Muscle layer of duodenum (tissue), 2 donors: ENCODE results near the gene ZNF280D.

ENCODE experiments used
- H3K27ac ChIP-seq: one replicate; pipeline ENCODE4 v1.7.0; 2013; ENCODE audit warnings: mild to moderate bottlenecking, low read length
- H3K27me3 ChIP-seq: one replicate; pipeline ENCODE4 v1.7.0; 2013; ENCODE audit warnings: low read depth, mild to moderate bottlenecking, control low read depth, low read length
- H3K36me3 ChIP-seq, 2 donors: one replicate each; pipeline ENCODE4 v1.7.0; 2013; ENCODE audit warnings: low read length in 2 of 2, control low read depth in 1 of 2, mild to moderate bottlenecking in 1 of 2; ENCODE audit not compliant: insufficient read depth in 2 of 2, control insufficient read depth in 1 of 2
- H3K4me1 ChIP-seq, 2 donors: one replicate each; pipeline ENCODE4 v1.7.0; 2013; ENCODE audit warnings: low read length in 2 of 2, mild to moderate bottlenecking in 2 of 2, control low read depth in 1 of 2, moderate library complexity in 1 of 2; ENCODE audit not compliant: insufficient read depth in 2 of 2, control insufficient read depth in 1 of 2
- H3K4me3 ChIP-seq, 2 donors: one replicate each; pipeline ENCODE4 v1.7.0; 2013; ENCODE audit warnings: low read length in 2 of 2, low read depth in 1 of 2, mild to moderate bottlenecking in 1 of 2
- H3K9me3 ChIP-seq, 2 donors: one replicate each; pipeline ENCODE4 v1.7.0; 2013; ENCODE audit warnings: low read length in 2 of 2, control low read depth in 1 of 2, mild to moderate bottlenecking in 1 of 2; ENCODE audit not compliant: control insufficient read depth in 1 of 2
- donor health status: healthy.

ZNF280D gene

GRCh38 chr15:56767315-56767714 is 34.0 kb upstream of the ZNF280D start:
- no peaks in the 10 kb centered on the region for H3K9me3 ChIP-seq
- H3K27ac ChIP-seq, result no peak overlapping the region
- peaks cover 0 to 16% of the 10 kb centered on the region in 2 donors for H3K4me1 ChIP-seq
- no peaks in the 10 kb centered on the region for H3K36me3 ChIP-seq
- H3K4me3 ChIP-seq, result no peak overlapping the region
- H3K27me3 ChIP-seq, result no peaks in the 10 kb centered on the region

GRCh38 chr15:56765251-56765650 is 31.9 kb upstream of the ZNF280D start:
- no peak overlapping the region for H3K4me3 ChIP-seq
- H3K27me3 ChIP-seq, result no peaks in the 10 kb centered on the region
- H3K36me3 ChIP-seq, result no peaks in the 10 kb centered on the region
- H3K9me3 ChIP-seq, result no peaks in the 10 kb centered on the region
- H3K27ac ChIP-seq, result no peak overlapping the region
- peaks cover 0 to 16% of the 10 kb centered on the region in 2 donors for H3K4me1 ChIP-seq

GRCh38 chr15:56763141-56763895 is 30.0 kb upstream of the ZNF280D start:
- no peaks in the 10 kb centered on the region for H3K27me3 ChIP-seq
- no peak overlapping the region for H3K4me3 ChIP-seq
- no peaks in the 10 kb centered on the region for H3K9me3 ChIP-seq
- no peaks in the 10 kb centered on the region for H3K36me3 ChIP-seq
- peaks cover 0 to 16% of the 10 kb centered on the region in 2 donors for H3K4me1 ChIP-seq
- H3K27ac ChIP-seq, result no peak overlapping the region

- H3K9me3 ChIP-seq, result no peaks in the 10 kb centered on the region
- H3K27ac ChIP-seq, result no peak overlapping the region
- H3K36me3 ChIP-seq, result no peaks in the 10 kb centered on the region
These were observed 26.9 kb upstream of the ZNF280D start for GRCh38 chr15:56760186-56760585.

GRCh38 chr15:56759450-56759845 is 26.1 kb upstream of the ZNF280D start:
- no peak overlapping the region for H3K27ac ChIP-seq
- no peaks in the 10 kb centered on the region for H3K9me3 ChIP-seq
- H3K4me1 ChIP-seq, result peaks cover 0 to 11% of the 10 kb centered on the region in 2 donors
- H3K27me3 ChIP-seq, result no peaks in the 10 kb centered on the region
- H3K4me3 ChIP-seq, result no peak overlapping the region
- H3K36me3 ChIP-seq, result no peaks in the 10 kb centered on the region

More at GRCh38 chr15:56760186-56760585, 26.9 kb upstream of the ZNF280D start:
- H3K27me3 ChIP-seq, result no peaks in the 10 kb centered on the region
- peaks cover 0 to 12% of the 10 kb centered on the region in 2 donors for H3K4me1 ChIP-seq
- no peak overlapping the region for H3K4me3 ChIP-seq

GRCh38 chr15:56758770-56759449 is 25.6 kb upstream of the ZNF280D start:
- Histone ChIP-seq H3K36me3 (no peaks in the 10 kb centered on the region), H3K4me3 (no peak overlapping the region), H3K27me3 (no peaks in the 10 kb centered on the region), H3K4me1 (peaks cover 0 to 10% of the 10 kb centered on the region in 2 donors), H3K27ac (no peak overlapping the region), H3K9me3 (no peaks in the 10 kb centered on the region)

GRCh38 chr15:56757875-56758274 is 24.6 kb upstream of the ZNF280D start:
- no peak overlapping the region for H3K27ac ChIP-seq
- no peaks in the 10 kb centered on the region for H3K27me3 ChIP-seq
- H3K4me3 ChIP-seq, result no peak overlapping the region
- H3K36me3 ChIP-seq, result no peaks in the 10 kb centered on the region
- H3K4me1 ChIP-seq, result no peaks in the 10 kb centered on the region
- no peaks in the 10 kb centered on the region for H3K9me3 ChIP-seq

GRCh38 chr15:56754772-56755370 is 21.6 kb upstream of the ZNF280D start:
- Histone ChIP-seq H3K27me3 (no peaks in the 10 kb centered on the region), H3K36me3 (no peaks in the 10 kb centered on the region), H3K9me3 (no peaks in the 10 kb centered on the region), H3K4me1 (no peaks in the 10 kb centered on the region), H3K4me3 (no peak overlapping the region), H3K27ac (no peak overlapping the region)

- Histone ChIP-seq H3K27me3 (no peaks in the 10 kb centered on the region), H3K4me1 (no peaks in the 10 kb centered on the region), H3K27ac (no peak overlapping the region), H3K4me3 (no peak overlapping the region), H3K9me3 (no peaks in the 10 kb centered on the region), H3K36me3 (no peaks in the 10 kb centered on the region)
These were observed 19.7 kb upstream of the ZNF280D start for GRCh38 chr15:56752986-56753385.

- Histone ChIP-seq H3K27me3 (no peaks in the 10 kb centered on the region), H3K4me3 (no peak overlapping the region), H3K27ac (no peak overlapping the region), H3K4me1 (no peaks in the 10 kb centered on the region), H3K36me3 (no peaks in the 10 kb centered on the region), H3K9me3 (no peaks in the 10 kb centered on the region)
These were observed 16.7 kb upstream of the ZNF280D start for GRCh38 chr15:56749982-56750381.
